SK-N-SH treated with all-trans-retinoic acid at 6 μM for 48 hours (cell line): Measurements from ENCODE around the gene NR2C1.

Experiments
- ATAC-seq: fragments of 200-7000 bp; cut with Tn5 transposase; 3 replicates; pipeline ENCODE4 v1.9.1; 2020; ENCODE audit warnings: mild to moderate bottlenecking, moderate library complexity
- ARNTL ChIP-seq: fragments of 450-650 bp; formaldehyde crosslinking; IDR thresholded peaks from 2 replicates; pipeline ENCODE4 v1.5.0; 2020; ENCODE audit warnings: low read depth, mild to moderate bottlenecking, moderate library complexity, borderline replicate concordance
- CREB5 ChIP-seq: fragments of 250-450 bp; sonication (Bioruptor Pico); IDR thresholded peaks from 2 replicates; pipeline ENCODE4 v1.5.1; 2020; ENCODE audit warnings: low read depth, mild to moderate bottlenecking, moderate library complexity
- CSDC2 ChIP-seq: fragments of 250-450 bp; sonication (Bioruptor Pico); IDR thresholded peaks from 2 replicates; pipeline ENCODE4 v1.5.0; 2020; ENCODE audit warnings: mild to moderate bottlenecking, moderate library complexity
- CSRNP3 ChIP-seq: fragments of 250-450 bp; sonication (Bioruptor Pico); IDR thresholded peaks from 2 replicates; pipeline ENCODE4 v1.5.1; 2021; ENCODE audit warnings: mild to moderate bottlenecking, moderate library complexity
- ESRRG ChIP-seq: fragments of 250-450 bp; sonication (Bioruptor Pico); IDR thresholded peaks from 2 replicates; pipeline ENCODE4 v1.6.1; 2021; ENCODE audit warnings: mild to moderate bottlenecking
- GLIS3 ChIP-seq: fragments of 250-450 bp; sonication (Bioruptor Pico); IDR thresholded peaks from 2 replicates; pipeline ENCODE4 v1.5.0; 2020; ENCODE audit warnings: mild to moderate bottlenecking, moderate library complexity
- OSR1 ChIP-seq: fragments of 250-450 bp; sonication (Bioruptor Pico); IDR thresholded peaks from 2 replicates; pipeline ENCODE4 v1.8.0; 2022; ENCODE audit warnings: moderate library complexity, mild to moderate bottlenecking, inconsistent platforms
- PATZ1 ChIP-seq: fragments of 250-450 bp; sonication (Bioruptor Pico); IDR thresholded peaks from 2 replicates; pipeline ENCODE4 v1.8.0; 2020; ENCODE audit warnings: mild to moderate bottlenecking, moderate library complexity, borderline replicate concordance
- POU6F1 ChIP-seq: fragments of 250-450 bp; sonication (Bioruptor Pico); IDR thresholded peaks from 2 replicates; pipeline ENCODE4 v1.8.0; 2021; ENCODE audit warnings: low read depth, mild to moderate bottlenecking, moderate library complexity, borderline replicate concordance
- PPARA ChIP-seq: fragments of 250-450 bp; sonication (Bioruptor Pico); IDR thresholded peaks from 2 replicates; pipeline ENCODE4 v1.5.0; 2020; ENCODE audit warnings: mild to moderate bottlenecking, borderline replicate concordance
- RARB ChIP-seq: fragments of 250-450 bp; sonication (Bioruptor Pico); IDR thresholded peaks from 2 replicates; pipeline ENCODE4 v1.8.0; 2021; ENCODE audit warnings: mild to moderate bottlenecking, moderate library complexity
- SNAI2 ChIP-seq: fragments of 250-450 bp; sonication (Bioruptor Pico); IDR thresholded peaks from 2 replicates; pipeline ENCODE4 v1.5.0; 2020; ENCODE audit warnings: mild to moderate bottlenecking, moderate library complexity
- TCF4 ChIP-seq: fragments of 250-450 bp; sonication (Bioruptor Pico); IDR thresholded peaks from 2 replicates; pipeline ENCODE4 v1.8.0; 2021; ENCODE audit warnings: mild to moderate bottlenecking, moderate library complexity, borderline replicate concordance
- TOX ChIP-seq: fragments of 250-450 bp; sonication (Bioruptor Pico); IDR thresholded peaks from 2 replicates; pipeline ENCODE4 v1.8.0; 2021; ENCODE audit warnings: mild to moderate bottlenecking, moderate library complexity, borderline replicate concordance
- ZC3H10 ChIP-seq: fragments of 250-450 bp; sonication (Bioruptor Pico); IDR thresholded peaks from 2 replicates; pipeline ENCODE4 v1.5.1; 2021; ENCODE audit warnings: mild to moderate bottlenecking, moderate library complexity
- ZFP3 ChIP-seq: fragments of 250-450 bp; sonication (Bioruptor Pico); IDR thresholded peaks from 2 replicates; pipeline ENCODE4 v1.5.0; 2020; ENCODE audit warnings: mild to moderate bottlenecking, moderate library complexity
- ZFP30 ChIP-seq: fragments of 450-650 bp; formaldehyde crosslinking; IDR thresholded peaks from 2 replicates; pipeline ENCODE4 v1.5.0; 2022; ENCODE audit warnings: mild to moderate bottlenecking, moderate library complexity
- ZNF565 ChIP-seq: fragments of 450-650 bp; formaldehyde crosslinking; conservative IDR thresholded peaks from 2 replicates; pipeline ENCODE4 v1.5.0; 2020; ENCODE audit warnings: low read depth, mild to moderate bottlenecking, moderate library complexity
- ZNF70 ChIP-seq: fragments of 450-650 bp; formaldehyde crosslinking; IDR thresholded peaks from 2 replicates; pipeline ENCODE4 v1.5.0; 2020; ENCODE audit warnings: mild to moderate bottlenecking, moderate library complexity
- ZNF8 ChIP-seq: fragments of 450-650 bp; formaldehyde crosslinking; IDR thresholded peaks from 2 replicates; pipeline ENCODE4 v1.5.0; 2020; ENCODE audit warnings: mild to moderate bottlenecking, moderate library complexity

Gene NR2C1

GRCh38 chr12:95055057-95055456 is 18.4 kb downstream of the NR2C1 start:
- no peak for ATAC-seq
- no peak for TF ChIP-seq CSRNP3 (CRISPR knock-in tag)
- TF ChIP-seq ESRRG (CRISPR knock-in tag): no peak
- no peak for TF ChIP-seq GLIS3 (CRISPR knock-in tag)
- no peak for TF ChIP-seq ZFP30
- TF ChIP-seq ZFP3 (CRISPR knock-in tag): no peak
- TF ChIP-seq ZC3H10 (CRISPR knock-in tag): no peak
- no peak for TF ChIP-seq OSR1
- no peak for TF ChIP-seq RARB (CRISPR knock-in tag)
- no peak for TF ChIP-seq ZNF565
- no peak for TF ChIP-seq ARNTL (CRISPR knock-in tag)
- TF ChIP-seq PPARA (CRISPR knock-in tag): no peak
- TF ChIP-seq PATZ1 (CRISPR knock-in tag): no peak
- no peak for TF ChIP-seq SNAI2 (CRISPR knock-in tag)
- TF ChIP-seq ZNF70 (CRISPR knock-in tag): no peak

GRCh38 chr12:95054206-95054605 is 19.2 kb downstream of the NR2C1 start:
- ATAC-seq: no peak
- TF ChIP-seq RARB (CRISPR knock-in tag): no peak
- TF ChIP-seq ZNF565: no peak
- no peak for TF ChIP-seq PATZ1 (CRISPR knock-in tag)
- no peak for TF ChIP-seq ZFP3 (CRISPR knock-in tag)
- no peak for TF ChIP-seq GLIS3 (CRISPR knock-in tag)
- no peak for TF ChIP-seq SNAI2 (CRISPR knock-in tag)
- TF ChIP-seq TCF4 (CRISPR knock-in tag): no peak
- no peak for TF ChIP-seq ZC3H10 (CRISPR knock-in tag)
- TF ChIP-seq OSR1: no peak
- no peak for TF ChIP-seq ZNF8 (CRISPR knock-in tag)
- TF ChIP-seq, all 23 proteins: peak for 0

GRCh38 chr12:95051241-95051640 is 22.2 kb downstream of the NR2C1 start:
- TF ChIP-seq GLIS3 (CRISPR knock-in tag) (no peak), ZC3H10 (CRISPR knock-in tag) (no peak), ZFP30 (no peak), TOX (no peak), SNAI2 (CRISPR knock-in tag) (no peak), CSDC2 (no peak), TCF4 (CRISPR knock-in tag) (no peak), CREB5 (CRISPR knock-in tag) (no peak), POU6F1 (no peak), ESRRG (CRISPR knock-in tag) (no peak), OSR1 (no peak), ZNF565 (no peak), ARNTL (CRISPR knock-in tag) (no peak), RARB (CRISPR knock-in tag) (no peak), PATZ1 (CRISPR knock-in tag) (no peak), ZFP3 (CRISPR knock-in tag) (no peak), ZNF70 (CRISPR knock-in tag) (no peak), CSRNP3 (CRISPR knock-in tag) (no peak), PPARA (CRISPR knock-in tag) (no peak)
- ATAC-seq: no peak
